Spleen (tissue), 11 donors: ENCODE data around the gene SLC9C1. TPM values are rescaled to one million over a fixed set of nuclear protein-coding genes. Genes with fewer than 3 reads are reported as not detected.
"Not testable (repeated sequence)": the region's sequence is repeated elsewhere in the genome, so short reads cannot be mapped to it uniquely, and the experiment has no call there.

Source experiments
- DNase-seq: peaks from one replicate; pipeline ENCODE4 v3.0.0-alpha.2; 2020
- H3K27ac ChIP-seq, 8 donors: fragments of 200-600 bp; sonication (generic) in 7 of 8; 1 replicate in 4 of 8; 2 replicates in 4 of 8; pipeline versions ENCODE4 v1.5.0 to v1.8.0; 2016 to 2021; ENCODE audit warnings: inconsistent platforms in 4 of 8, mild to moderate bottlenecking in 4 of 8, moderate library complexity in 1 of 8
- H3K27me3 ChIP-seq, 7 donors: fragments of 200-600 bp; sonication (generic) in 6 of 7; replicated peaks in 1 of 7; 1 replicate in 4 of 7; 2 replicates in 3 of 7; pipeline versions ENCODE4 v1.5.0 to v1.8.0; 2016 to 2021; ENCODE audit warnings: inconsistent platforms in 3 of 7, mild to moderate bottlenecking in 1 of 7
- H3K36me3 ChIP-seq, 6 donors: fragments of 200-600 bp; sonication (generic) in 5 of 6; 1 replicate in 4 of 6; 2 replicates in 2 of 6; pipeline versions ENCODE4 v1.5.0 to v1.8.0; 2016 to 2021; ENCODE audit warnings: inconsistent platforms in 2 of 6
- H3K4me1 ChIP-seq, 6 donors: fragments of 200-600 bp; sonication (generic) in 5 of 6; 1 replicate in 3 of 6; 2 replicates in 3 of 6; pipeline versions ENCODE4 v1.5.0 to v1.8.0; 2016 to 2021; ENCODE audit warnings: inconsistent platforms in 3 of 6
- H3K4me3 ChIP-seq, 8 donors: fragments of 200-600 bp; sonication (generic) in 7 of 8; 1 replicate in 4 of 8; 2 replicates in 4 of 8; pipeline versions ENCODE4 v1.5.0 to v1.8.0; 2016 to 2021; ENCODE audit warnings: inconsistent platforms in 4 of 8, mild to moderate bottlenecking in 4 of 8, moderate library complexity in 2 of 8
- H3K9me3 ChIP-seq, 8 donors: fragments of 200-600 bp; sonication (generic) in 7 of 8; 1 replicate in 4 of 8; 2 replicates in 4 of 8; pipeline versions ENCODE4 v1.5.0 to v1.8.0; 2016 to 2021; ENCODE audit warnings: inconsistent platforms in 4 of 8
- POLR2A ChIP-seq, 3 donors: fragments of 450-650 bp; IDR thresholded peaks; one replicate each; pipeline ENCODE4 v1.5.1; 2017; ENCODE audit warnings: antibody characterized with exemption in 3 of 3, mild to moderate bottlenecking in 1 of 3
- POLR2AphosphoS5 ChIP-seq, 3 donors: sonication (generic); formaldehyde crosslinking; IDR thresholded peaks; one replicate each; pipeline ENCODE4 v1.5.1; 2017; ENCODE audit warnings: antibody characterized with exemption in 3 of 3
- WGBS, 5 donors: extraction: QIAGEN DNeasy Blood & Tissue Kit in 3 of 5; methylation state at CpG; one replicate each; pipeline versions ENCODE4 v1.1.5 to v1.1.7; 2013 to 2018; 5-methylcytosine and 5-hydroxymethylcytosine counted together
- intact Hi-C: fragments of 100-400 bp; cut with DNase I; formaldehyde crosslinking; loops from one replicate; pipeline ENCODE4 v1.15.0; 2023; ENCODE audit warnings: low total_unique reads
- polyA plus RNA-seq, 3 donors: library from polyadenylated mRNA; stranded (reverse); fragments of 200-250 nt; gene quantifications; one replicate each; pipeline ENCODE4 v1.2.1, GENCODE V29; 2013
- total RNA-seq, 7 donors: library from RNA; depleted of rRNA in 3 of 7; stranded (reverse); fragments of >200 nt in 3 of 7; fragmentation: NEBNext Ultra II Directional in 4 of 7; extraction: Animal tissue kit (Norgen Biotek cat#: 25700) in 4 of 7; gene quantifications; one replicate each; pipeline versions ENCODE4 v1.1.0 to v1.2.1, GENCODE V29; 2016 to 2021
- TF ChIP-seq, protein P1 (sequence below), 11 experiments: fragments of 200-600 bp in 7 of 11; fragments of 450-650 bp in 4 of 11; sonication (generic) in 4 of 11; IDR thresholded peaks in 8 of 11; conservative IDR thresholded peaks in 3 of 11; 1 replicate in 7 of 11; 2 replicates in 4 of 11; pipeline versions ENCODE4 v1.4.0 to v1.8.0; 2016 to 2021; ENCODE audit warnings: antibody characterized with exemption in 11 of 11, inconsistent platforms in 4 of 11, mild to moderate bottlenecking in 1 of 11
- donor health status: healthy with polysubstance abuse.
- donor health status: DM: no; HTN: no; CAD: no; lungs with moderate emphysema.
- donor health status: DM: no; HTN: no; CAD: no.
- donor health status: Bipolar disorder and iron deficiency.
- donor health status: healthy.
- donor health status: DM: no; HTN: no; CAD: no.
- donor health status: DM: yes; HTN: yes; CAD: no.

The SLC9C1 gene
- total and polyA plus RNA-seq, 10 donors: 0.05 to 0.18 TPM; not detected in 8

DNA sequence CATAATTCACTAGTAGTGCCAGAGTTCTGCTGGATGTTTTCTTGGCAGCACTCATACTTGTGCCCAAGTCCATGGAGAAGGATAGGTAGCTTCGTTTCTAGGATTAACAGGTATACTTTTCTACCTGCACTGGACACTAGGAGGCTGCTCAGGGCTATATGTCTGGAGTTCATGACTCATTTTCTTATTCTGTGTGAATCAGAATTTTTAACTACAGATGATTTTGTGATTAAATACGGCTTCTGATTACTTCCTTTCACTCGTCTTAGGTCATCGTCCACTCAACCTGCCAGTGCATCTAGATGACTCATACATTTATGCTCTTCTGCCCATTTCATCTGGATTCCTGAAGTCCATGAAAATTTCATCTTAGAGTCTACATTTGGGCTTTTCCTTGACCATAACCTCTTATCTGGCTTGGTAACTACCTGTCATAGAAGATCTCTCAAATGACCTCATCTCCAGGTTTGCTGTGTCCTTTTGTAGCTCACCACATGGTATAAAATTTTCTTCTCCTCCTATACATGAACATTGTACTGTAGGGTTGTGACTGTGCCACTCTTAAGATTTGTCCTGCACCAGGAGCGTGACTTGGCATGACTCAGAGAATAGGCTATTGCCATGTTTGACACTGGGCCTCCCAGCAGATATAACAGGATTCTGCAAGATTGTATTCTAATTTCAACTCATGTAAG, 94.2 kb downstream of the SLC9C1 start:
- intact Hi-C loops: no loop called here
- no peaks in the 10 kb centered on the region for H3K36me3 ChIP-seq
- peaks cover 0 to 15% (median 8%) of the 10 kb centered on the region in 8 donors for H3K9me3 ChIP-seq
- no peaks in the 10 kb centered on the region for H3K4me1 ChIP-seq
- no peak for DNase-seq
- WGBS, 5 donors: 74 to 94% (median 82%) methylated on average over 5 of the region's 5 CpGs
- no peaks in the 10 kb centered on the region for H3K27me3 ChIP-seq
- no peak overlapping the region for H3K27ac ChIP-seq
- TF ChIP-seq POLR2AphosphoS5 (IDR thresholded peaks at IDR 0.05): no peak
- no peak for TF ChIP-seq POLR2A (IDR thresholded peaks at IDR 0.05)
- TF ChIP-seq, protein P1, sequence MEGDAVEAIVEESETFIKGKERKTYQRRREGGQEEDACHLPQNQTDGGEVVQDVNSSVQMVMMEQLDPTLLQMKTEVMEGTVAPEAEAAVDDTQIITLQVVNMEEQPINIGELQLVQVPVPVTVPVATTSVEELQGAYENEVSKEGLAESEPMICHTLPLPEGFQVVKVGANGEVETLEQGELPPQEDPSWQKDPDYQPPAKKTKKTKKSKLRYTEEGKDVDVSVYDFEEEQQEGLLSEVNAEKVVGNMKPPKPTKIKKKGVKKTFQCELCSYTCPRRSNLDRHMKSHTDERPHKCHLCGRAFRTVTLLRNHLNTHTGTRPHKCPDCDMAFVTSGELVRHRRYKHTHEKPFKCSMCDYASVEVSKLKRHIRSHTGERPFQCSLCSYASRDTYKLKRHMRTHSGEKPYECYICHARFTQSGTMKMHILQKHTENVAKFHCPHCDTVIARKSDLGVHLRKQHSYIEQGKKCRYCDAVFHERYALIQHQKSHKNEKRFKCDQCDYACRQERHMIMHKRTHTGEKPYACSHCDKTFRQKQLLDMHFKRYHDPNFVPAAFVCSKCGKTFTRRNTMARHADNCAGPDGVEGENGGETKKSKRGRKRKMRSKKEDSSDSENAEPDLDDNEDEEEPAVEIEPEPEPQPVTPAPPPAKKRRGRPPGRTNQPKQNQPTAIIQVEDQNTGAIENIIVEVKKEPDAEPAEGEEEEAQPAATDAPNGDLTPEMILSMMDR (IDR thresholded peaks at IDR 0.05 in 8 of 11, conservative IDR thresholded peaks at IDR 0.05 in 3 of 11): no peak
- H3K4me3 ChIP-seq: no peak overlapping the region

DNA sequence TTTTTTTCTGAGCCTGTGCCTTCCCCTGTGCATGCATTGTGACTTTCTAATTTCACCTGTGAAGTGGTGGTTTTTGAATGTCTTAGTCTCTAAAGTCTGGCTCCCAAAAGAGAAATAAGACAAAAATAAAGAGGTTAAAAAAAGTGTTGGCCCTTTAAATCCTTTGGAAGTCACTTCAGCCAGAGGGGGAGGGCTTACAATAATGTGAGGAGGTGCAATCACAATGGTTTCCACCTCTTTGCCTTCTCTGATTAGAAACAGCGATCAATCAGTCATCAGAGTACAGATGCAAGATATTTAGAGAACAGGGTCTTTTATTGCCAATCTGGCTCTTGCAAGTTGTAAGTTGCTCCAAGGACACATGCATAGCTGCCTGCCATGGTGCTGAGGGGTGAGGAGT, 96.9 kb downstream of the SLC9C1 start:
- H3K9me3 ChIP-seq: peaks cover 0 to 41% (median 32%) of the 10 kb centered on the region in 8 donors
- TF ChIP-seq POLR2AphosphoS5 (IDR thresholded peaks at IDR 0.05) (no peak), POLR2A (IDR thresholded peaks at IDR 0.05) (no peak)
- TF ChIP-seq, protein P1 (IDR thresholded peaks at IDR 0.05 in 8 of 11, conservative IDR thresholded peaks at IDR 0.05 in 3 of 11): no peak
- no peak overlapping the region for H3K27ac ChIP-seq
- intact Hi-C loops: no loop called here
- H3K27me3 ChIP-seq: no peaks in the 10 kb centered on the region
- no peak for DNase-seq
- H3K4me3 ChIP-seq: no peak overlapping the region
- WGBS, 5 donors: 83 to 91% (median 88%) methylated on average over 1 of the region's 1 CpG
- H3K36me3 ChIP-seq: no peaks in the 10 kb centered on the region
- no peaks in the 10 kb centered on the region for H3K4me1 ChIP-seq

DNA sequence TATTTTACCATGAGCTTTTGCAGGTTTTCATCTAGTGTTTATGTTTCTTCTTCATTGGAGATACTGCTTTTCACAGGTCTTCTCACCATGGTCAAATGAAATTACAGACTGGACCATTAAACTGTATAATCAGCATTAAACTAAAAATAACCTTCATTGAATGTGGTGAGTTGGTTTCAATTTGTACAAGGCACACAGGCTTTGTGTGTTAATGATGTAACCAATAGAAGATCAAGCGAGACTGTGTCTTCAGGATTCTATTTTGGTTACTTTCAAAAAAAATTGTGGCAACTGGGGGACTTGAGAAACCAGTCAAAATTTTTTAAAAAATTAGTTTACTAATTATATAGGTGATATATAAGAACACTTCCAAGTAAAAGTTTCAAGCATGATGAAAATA, 106.7 kb downstream of the SLC9C1 start:
- Histone ChIP-seq H3K9me3 (peaks cover 0 to 24% (median 11%) of the 10 kb centered on the region in 8 donors), H3K27me3 (peaks cover 0 to 5% (median 0%) of the 10 kb centered on the region in 7 donors), H3K4me1 (peaks cover 0 to 4% (median 0%) of the 10 kb centered on the region in 6 donors), H3K36me3 (no peaks in the 10 kb centered on the region), H3K27ac (no peak overlapping the region), H3K4me3 (no peak overlapping the region)
- TF ChIP-seq POLR2AphosphoS5 (IDR thresholded peaks at IDR 0.05): no peak
- TF ChIP-seq, protein P1 (IDR thresholded peaks at IDR 0.05 in 8 of 11, conservative IDR thresholded peaks at IDR 0.05 in 3 of 11): no peak
- TF ChIP-seq POLR2A (IDR thresholded peaks at IDR 0.05): no peak
- no peak for DNase-seq
- intact Hi-C loops: no loop called here
- WGBS, 5 donors: 64 to 77% (median 75%) methylated on average over 1 of the region's 1 CpG

DNA sequence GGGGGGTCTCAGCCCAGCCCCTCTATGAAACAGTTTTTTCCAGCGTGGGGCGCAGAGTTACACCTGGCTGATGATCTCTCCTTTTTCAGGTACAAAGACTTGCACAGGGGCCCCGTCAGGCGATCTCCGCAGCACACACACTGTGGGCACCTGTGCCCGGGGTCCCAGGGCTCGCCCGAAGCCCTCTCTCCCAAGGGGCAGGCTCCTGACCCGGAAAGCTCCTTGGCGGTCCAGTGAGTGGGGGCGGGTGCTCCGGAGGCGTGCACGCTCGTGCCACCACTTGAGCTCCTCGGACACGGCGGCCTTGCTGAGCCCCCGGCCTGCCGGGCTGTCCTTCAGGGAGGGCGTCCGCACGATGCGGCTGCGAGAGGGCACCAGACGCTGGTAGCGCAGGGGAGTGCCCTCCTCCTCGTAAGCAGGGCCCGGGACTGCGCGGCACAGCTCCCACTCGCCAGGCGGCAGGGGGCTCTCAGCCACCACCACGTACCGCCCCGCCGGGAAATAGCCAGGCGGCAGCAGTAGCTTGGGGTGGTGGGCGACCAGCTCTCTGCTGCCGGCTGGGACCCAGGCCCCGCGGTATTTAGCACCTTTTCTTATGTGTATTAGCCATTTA, 108.5 kb downstream of the SLC9C1 start:
- H3K27ac ChIP-seq, H3K27me3 ChIP-seq, H3K36me3 ChIP-seq, H3K4me1 ChIP-seq, H3K9me3 ChIP-seq, intact Hi-C loops: not testable (repeated sequence)
- WGBS, 5 donors: 29 to 40% (median 38%) methylated on average over 13 to 38 of the region's 42 CpGs
- peak overlapping the region in 1 of 8 donors; percentile 6 for H3K4me3 ChIP-seq
- DNase-seq: peak; percentile 65
